ENCODE results near the gene NAT16. TPM values are rescaled to one million over a fixed set of nuclear protein-coding genes. Genes with fewer than 3 reads are reported as not detected.

NAT16 gene
- total and polyA plus RNA-seq, 2 of the 8 experiments (the other 6 are each of a cell fraction or from before 2014, with no cell fraction given): 0.26 to 0.84 TPM

DNA sequence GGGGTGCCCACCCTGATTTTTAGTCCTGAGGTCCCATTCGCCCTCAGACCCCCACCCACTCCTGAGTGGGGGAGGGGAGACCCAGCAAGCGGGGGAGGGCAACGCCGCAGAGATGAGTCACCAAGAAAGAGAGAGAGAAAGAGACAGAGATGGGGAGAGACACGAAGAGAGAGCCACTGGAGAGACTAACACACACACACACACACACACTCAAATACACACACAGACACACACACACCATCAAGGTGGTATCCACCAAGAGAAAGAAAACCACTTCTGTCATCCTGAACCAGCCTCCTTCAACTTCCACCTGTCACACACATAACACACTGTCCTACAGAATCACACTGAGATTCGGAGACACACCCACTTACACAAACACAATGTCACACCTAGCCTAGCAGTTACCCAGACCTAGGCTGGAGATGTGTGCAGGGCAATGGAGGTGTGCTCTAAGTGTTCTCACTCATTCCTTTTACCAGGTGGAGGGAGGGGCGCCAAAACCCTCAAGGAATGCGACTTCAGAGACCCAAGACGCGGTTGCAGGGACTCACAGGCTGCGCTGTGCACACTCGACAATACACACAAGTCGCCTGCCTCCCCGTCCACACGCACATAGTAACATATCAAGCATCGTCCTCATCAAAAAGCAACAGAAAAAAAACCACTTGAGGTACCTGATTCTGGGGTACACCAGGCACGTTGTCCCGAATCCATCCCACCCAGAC lies 10.8 kb downstream of the NAT16 start:
- Histone ChIP-seq H3K4ac (replicated peaks; ENCODE audit: insufficient read length, low read depth, low read length) (no peak overlapping the region), H3K56ac (replicated peaks; ENCODE audit: insufficient read length, low read depth, low read length) (no peak overlapping the region), H3K4me3 (ENCODE audit: extremely low read depth in 1 of 4, insufficient read depth in 2 of 4, low read depth in 3 of 4, low read length in 4 of 4) (peak overlapping the region in 3 of 4 experiments; percentile 30 to 63 (median 44); a peak in 6 of 8 replicates), H2BK12ac (ENCODE audit: low read depth, low read length) (peak overlapping the region; percentile 99), H2BK5ac (ENCODE audit: low read depth, low read length) (peak overlapping the region; percentile 41; the same call in 1 of the 2 replicates), H3K23me2 (ENCODE audit: low read depth, low read length) (peaks cover 39% of the 10 kb centered on the region), H3K4me2 (ENCODE audit: insufficient read depth in 1 of 2, low read depth in 2 of 2, low read length in 2 of 2) (peak overlapping the region; percentile 44 to 90), H3K79me1 (ENCODE audit: low read depth, low read length) (no peaks in the 10 kb centered on the region), H3K79me2 (ENCODE audit: control insufficient read depth in 1 of 2, insufficient read depth in 2 of 2, low read length in 2 of 2) (no peaks in the 10 kb centered on the region), H3K4me1 (replicated peaks in 1 of 4; ENCODE audit: control insufficient read depth in 3 of 4, insufficient read depth in 4 of 4, low read length in 3 of 4) (peaks cover 11 to 82% (median 54%) of the 10 kb centered on the region in 4 experiments), H4K20me1 (replicated peaks in 1 of 2; ENCODE audit: control insufficient read depth in 1 of 2, insufficient read depth in 2 of 2, low read length in 2 of 2) (peaks cover 7 to 16% of the 10 kb centered on the region in 2 experiments), H4K91ac (replicated peaks; ENCODE audit: insufficient read length, low read length) (no peak overlapping the region), H4K8ac (ENCODE audit: extremely low read depth, insufficient read depth, low read length) (no peak overlapping the region), H3K14ac (ENCODE audit: insufficient read length) (no peak overlapping the region), H4K5ac (ENCODE audit: insufficient read length, low read depth, low read length) (no peak overlapping the region), H2AFZ (ENCODE audit: low read length) (peak overlapping the region; percentile 36; the same call in 1 of the 2 replicates), H3K23ac (ENCODE audit: insufficient read length) (no peak overlapping the region), H2BK120ac (replicated peaks; ENCODE audit: low read depth, low read length) (no peak overlapping the region), H3K27ac (ENCODE audit: low read depth, low read length) (no peak overlapping the region), H3K27me3 (replicated peaks in 1 of 4; ENCODE audit: control insufficient read depth in 3 of 4, extremely low read depth in 1 of 4, insufficient read depth in 3 of 4, low read length in 3 of 4) (peaks cover 55 to 93% (median 82%) of the 10 kb centered on the region in 4 experiments), H3K18ac (ENCODE audit: extremely low read depth, low read length) (peak overlapping the region; percentile 49), H3K9me3 (ENCODE audit: insufficient read depth in 2 of 2, low read depth in 1 of 2, low read length in 1 of 2) (no peaks in the 10 kb centered on the region), H3K36me3 (ENCODE audit: control insufficient read depth in 2 of 4, insufficient read depth in 4 of 4, low read length in 3 of 4) (no peaks in the 10 kb centered on the region), H2BK20ac (ENCODE audit: low read length) (peak overlapping the region; percentile 44; the same call in 1 of the 2 replicates), H2AK5ac (ENCODE audit: low read depth, low read length) (0 out of 2 replicates have a peak overlapping the region, but pooled peaks have one; percentile 79), H2BK15ac (ENCODE audit: low read length) (peak overlapping the region; percentile 46; the same call in 1 of the 2 replicates), H3K9ac (replicated peaks in 1 of 4; ENCODE audit: extremely low read depth in 1 of 4, low read depth in 3 of 4, low read length in 3 of 4) (no peak overlapping the region)
- FAIRE-seq: no peak
- no peak for TF ChIP-seq PHF8 (conservative IDR thresholded peaks at IDR 0.05; ENCODE audit: low read depth, low read length)
- TF ChIP-seq ASH2L (IDR thresholded peaks at IDR 0.05; ENCODE audit: low read length): peak; percentile 45
- no peak for TF ChIP-seq EP300 (IDR thresholded peaks at IDR 0.05; ENCODE audit: borderline replicate concordance in 1 of 2, low read depth in 2 of 2, low read length in 2 of 2)
- CTCF ChIA-PET (ENCODE audit: partially characterized antibody): interaction anchor here (0.7 to 5.7 kb wide), 15 partner anchors 8 to 31 kb away, joined by 3 to 46 read pairs (median 6); partner anchors contain the start of gene NAT16
- WGBS, 2 experiments (ENCODE audit: extremely low coverage in 1 of 2, insufficient coverage in 1 of 2, insufficient read length in 1 of 2, insufficient replicate concordance in 2 of 2, low coverage in 1 of 2, low lambda C conversion rate in 2 of 2, missing lambda C conversion rate in 1 of 2): 0% methylated on average over 14 of the region's 18 CpGs; no CpG with 5 or more reads in 1 of the 2 experiments
- peak in 1 of 2 experiments; percentile 53 for DNase-seq (ENCODE audit: low read depth in 1 of 2, low spot score in 2 of 2)
- POLR2A ChIA-PET (ENCODE audit: partially characterized antibody): interaction anchor here (0.9 to 2.6 kb wide), 4 partner anchors 11 to 70 kb away, joined by 3 to 20 read pairs (median 4); no protein-coding TSS in a partner anchor

All from H1 (cell line).